H1 (cell line): ENCODE data around the gene SERPINF2.

Source experiments
- BRCA1 ChIP-seq: IDR thresholded peaks from 2 replicates; pipeline ENCODE4 v1.6.1; 2012; ENCODE audit warnings: low read depth, low read length, improper control_type of control experiment
- CTCF ChIP-seq, 3 experiments: IDR thresholded peaks; 1 replicate in 2 of 3; 2 replicates in 1 of 3; pipeline versions ENCODE4 v1.5.1 to v1.6.1; 2011; ENCODE audit warnings: low read length in 3 of 3, mild to moderate bottlenecking in 3 of 3, inconsistent platforms in 2 of 3, low read depth in 1 of 3, moderate library complexity in 1 of 3; ENCODE audit not compliant: insufficient read depth in 1 of 3; ENCODE audit errors: control extremely low read depth in 1 of 3
- EGR1 ChIP-seq: IDR thresholded peaks from 2 replicates; pipeline ENCODE4 v1.6.1; 2011; ENCODE audit warnings: low read depth, low read length, borderline replicate concordance
- EP300 ChIP-seq, 2 experiments: IDR thresholded peaks; 1 replicate in 1 of 2; 2 replicates in 1 of 2; pipeline ENCODE4 v1.6.1; 2011 to 2012; ENCODE audit warnings: low read depth in 2 of 2, low read length in 2 of 2, mild to moderate bottlenecking in 2 of 2, borderline replicate concordance in 1 of 2, inconsistent platforms in 1 of 2, moderate library complexity in 1 of 2
- POLR2A ChIP-seq, 2 experiments: IDR thresholded peaks; 1 replicate in 1 of 2; 2 replicates in 1 of 2; pipeline ENCODE4 v1.6.1; 2011; ENCODE audit warnings: low read depth in 2 of 2, low read length in 2 of 2, mild to moderate bottlenecking in 2 of 2; ENCODE audit errors: control extremely low read depth in 1 of 2
- POLR2AphosphoS5 ChIP-seq: IDR thresholded peaks from 2 replicates; pipeline ENCODE4 v1.6.1; 2011; ENCODE audit warnings: low read depth, low read length
- RNF2 ChIP-seq: fragments of 200-900, 300-1000 bp; sonication (generic); IDR thresholded peaks from 2 replicates; pipeline ENCODE4 v1.7.1; 2016; ENCODE audit warnings: borderline replicate concordance, low read depth, mild to moderate bottlenecking, antibody characterized with exemption, low read length; ENCODE audit not compliant: poor library complexity, severe bottlenecking; ENCODE audit errors: missing control alignments

GRCh38 chr17:1733759-1734158 is 8.9 kb upstream of the SERPINF2 start:
- TF ChIP-seq BRCA1 (no peak), EP300 (IDR thresholded peaks at IDR 0.05; ENCODE audit: borderline replicate concordance in 1 of 2, low read depth in 2 of 2, low read length in 2 of 2) (no peak), POLR2AphosphoS5 (no peak), POLR2A (IDR thresholded peaks at IDR 0.05; ENCODE audit: control extremely low read depth in 1 of 2, low read depth in 2 of 2, low read length in 2 of 2) (no peak), RNF2 (no peak), EGR1 (no peak), CTCF (IDR thresholded peaks at IDR 0.05; ENCODE audit: control extremely low read depth in 1 of 3, insufficient read depth in 1 of 3, low read depth in 1 of 3, low read length in 3 of 3) (no peak)
